Ovary (tissue), 9 donors: ENCODE measurements around the gene NAV1. TPM values are rescaled to one million over a fixed set of nuclear protein-coding genes. Genes with fewer than 3 reads are reported as not detected.

ENCODE experiments used
- DNase-seq, 5 donors: peaks; one replicate each; pipeline ENCODE4 v3.0.0-alpha.2; 2019 to 2020
- H3K27ac ChIP-seq, 2 donors: fragments of 200-600 bp; one replicate each; pipeline versions ENCODE4 v1.5.1 to v1.8.0; 2019 to 2022
- H3K27me3 ChIP-seq: fragments of 200-600 bp; one replicate; pipeline ENCODE4 v1.8.0; 2022
- H3K36me3 ChIP-seq: fragments of 200-600 bp; sonication (generic); one replicate; pipeline ENCODE4 v1.5.1; 2019
- H3K4me1 ChIP-seq: one replicate; pipeline ENCODE4 v1.8.1; 2013; ENCODE audit warnings: mild to moderate bottlenecking, moderate library complexity; ENCODE audit not compliant: insufficient read depth
- H3K4me3 ChIP-seq: fragments of 200-600 bp; sonication (generic); one replicate; pipeline ENCODE4 v1.5.1; 2017
- H3K9me3 ChIP-seq, 2 donors: fragments of 200-600 bp in 1 of 2; sonication (generic) in 1 of 2; one replicate each; pipeline versions ENCODE4 v1.5.1 to v1.8.1; 2013 to 2019; ENCODE audit warnings: mild to moderate bottlenecking in 1 of 2, moderate library complexity in 1 of 2
- EP300 ChIP-seq: sonication (generic); formaldehyde crosslinking; IDR thresholded peaks from one replicate; pipeline ENCODE4 v1.6.1; 2017; ENCODE audit warnings: antibody characterized with exemption
- POLR2A ChIP-seq: fragments of 450-650 bp; IDR thresholded peaks from one replicate; pipeline ENCODE4 v1.6.1; 2017; ENCODE audit warnings: antibody characterized with exemption, mild to moderate bottlenecking, moderate library complexity
- WGBS, 3 donors: extraction: QIAGEN DNeasy Blood & Tissue Kit in 1 of 3; methylation state at CpG; one replicate each; pipeline versions ENCODE4 v1.1.5 to v1.1.7; 2013 to 2017; 5-methylcytosine and 5-hydroxymethylcytosine counted together
- intact Hi-C, 4 donors: fragments of 100-400 bp; cut with DNase I; formaldehyde crosslinking; loops; one replicate each; pipeline versions ENCODE4 v1.11.0 to v1.15.1; 2022 to 2023
- polyA plus RNA-seq, 2 donors: library from polyadenylated mRNA; stranded (reverse); fragments of 200-250 nt in 1 of 2; fragments of 350-450 nt in 1 of 2; fragmentation: Illumina TruSeq in 1 of 2; extraction: RNeasy Lipid Tissue Mini Kit (QIAGEN cat#74804) in 1 of 2; gene quantifications; one replicate each; pipeline ENCODE4 v1.2.3, GENCODE V29; 2013 to 2014
- total RNA-seq, 7 donors: library from RNA; depleted of rRNA in 2 of 7; stranded (reverse); fragments of >200 nt in 2 of 7; fragmentation: NEBNext Ultra II Directional in 3 of 7; extraction: Animal tissue kit (Norgen Biotek cat#: 25700) in 3 of 7; gene quantifications; one replicate each; pipeline versions ENCODE4 v1.1.0 to v1.2.4, GENCODE V29; 2016 to 2023
- TF ChIP-seq, protein P1 (sequence below), 3 donors: fragments of 450-650 bp in 2 of 3; fragments of 200-600 bp in 1 of 3; IDR thresholded peaks; one replicate each; pipeline versions ENCODE4 v1.5.1 to v1.8.0; 2016 to 2022; ENCODE audit warnings: antibody characterized with exemption in 3 of 3, mild to moderate bottlenecking in 1 of 3
- donor health status: DM: no; HTN: no; CAD: no; lungs with moderate emphysema.
- donor health status: DM: no; HTN: no; CAD: no.
- donor health status: Bipolar disorder and iron deficiency.
- donor health status: DM: yes; HTN: yes; CAD: no.
- donor health status: DM: no; HTN: no; CAD: no.
- donor health status: DM: yes; HTN: yes; CAD: no.

NAV1 gene
- total and polyA plus RNA-seq, 9 donors = 3.4 to 19.6 (median 11.3) TPM

DNA sequence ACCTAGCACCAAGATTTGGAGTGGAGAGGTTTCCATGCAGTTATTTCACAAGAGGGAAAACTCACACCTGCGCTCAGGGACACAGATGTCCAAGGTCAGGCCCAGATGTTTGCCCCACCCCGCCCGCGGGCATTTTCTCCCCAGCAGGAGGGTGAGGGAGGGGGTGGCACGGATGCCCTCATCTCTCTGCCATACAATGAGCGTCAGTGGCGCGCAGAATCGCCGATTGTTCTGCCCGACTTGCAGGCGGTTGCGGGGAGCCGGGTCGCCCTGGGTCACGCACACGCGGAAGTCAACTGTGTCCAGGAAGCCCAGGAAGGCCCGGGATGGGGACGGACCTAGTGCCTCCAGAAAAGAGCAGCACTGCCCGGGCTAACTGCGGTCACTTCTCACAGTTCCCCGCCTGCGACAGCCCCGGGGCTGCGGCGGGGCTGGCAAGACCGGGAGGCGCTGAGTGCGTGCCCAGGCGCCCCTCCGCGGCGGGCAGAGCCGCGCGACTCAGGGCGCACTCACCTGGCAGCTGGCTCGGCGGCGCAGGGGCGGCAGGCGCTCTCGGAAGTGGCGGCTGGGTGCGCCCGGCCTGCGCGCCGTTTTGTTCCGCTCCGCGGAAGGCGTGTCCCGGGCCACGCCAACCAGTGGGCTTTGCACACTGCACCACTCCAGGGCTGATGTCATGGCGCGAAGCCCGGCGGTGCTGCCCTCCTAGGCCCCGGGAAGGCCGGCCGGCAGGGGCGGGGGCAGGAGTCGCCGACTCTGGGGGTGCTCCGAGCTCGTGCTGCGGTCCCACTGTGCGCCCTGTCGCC is 32.2 kb upstream of the NAV1 start, which contains the start of gene CSRP1:
CSRP1 (minus strand) TSS at position 567 of the 803 bp plus-strand sequence. CDS start 10,820 bp downstream, outside the sequence.
- Histone ChIP-seq H3K4me1 (peaks cover 22% of the 10 kb centered on the region), H3K4me3 (peak within 1 kb of the TSS; percentile 95), H3K27ac (peak within 1 kb of the TSS; percentile 90 to 95), H3K9me3 (no peaks in the 10 kb centered on the region), H3K36me3 (no peaks in the 10 kb centered on the region), H3K27me3 (no peaks in the 10 kb centered on the region)
- 0 to 1% (median 0%) methylated on average over 49 to 71 of the region's 71 CpGs for WGBS, 3 donors
- TF ChIP-seq, protein P1, sequence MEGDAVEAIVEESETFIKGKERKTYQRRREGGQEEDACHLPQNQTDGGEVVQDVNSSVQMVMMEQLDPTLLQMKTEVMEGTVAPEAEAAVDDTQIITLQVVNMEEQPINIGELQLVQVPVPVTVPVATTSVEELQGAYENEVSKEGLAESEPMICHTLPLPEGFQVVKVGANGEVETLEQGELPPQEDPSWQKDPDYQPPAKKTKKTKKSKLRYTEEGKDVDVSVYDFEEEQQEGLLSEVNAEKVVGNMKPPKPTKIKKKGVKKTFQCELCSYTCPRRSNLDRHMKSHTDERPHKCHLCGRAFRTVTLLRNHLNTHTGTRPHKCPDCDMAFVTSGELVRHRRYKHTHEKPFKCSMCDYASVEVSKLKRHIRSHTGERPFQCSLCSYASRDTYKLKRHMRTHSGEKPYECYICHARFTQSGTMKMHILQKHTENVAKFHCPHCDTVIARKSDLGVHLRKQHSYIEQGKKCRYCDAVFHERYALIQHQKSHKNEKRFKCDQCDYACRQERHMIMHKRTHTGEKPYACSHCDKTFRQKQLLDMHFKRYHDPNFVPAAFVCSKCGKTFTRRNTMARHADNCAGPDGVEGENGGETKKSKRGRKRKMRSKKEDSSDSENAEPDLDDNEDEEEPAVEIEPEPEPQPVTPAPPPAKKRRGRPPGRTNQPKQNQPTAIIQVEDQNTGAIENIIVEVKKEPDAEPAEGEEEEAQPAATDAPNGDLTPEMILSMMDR (IDR thresholded peaks at IDR 0.05) = peak in 2 of 3 donors; percentile 12 to 14
- TF ChIP-seq EP300 (no peak), POLR2A (peak; percentile 86)
- intact Hi-C loops = no loop called here
- DNase-seq = peak; percentile 88 to 94 (median 92)

- Histone ChIP-seq H3K27me3 (no peaks in the 10 kb centered on the region), H3K9me3 (no peaks in the 10 kb centered on the region), H3K4me1 (peaks cover 18% of the 10 kb centered on the region), H3K4me3 (peak overlapping the region; percentile 95), H3K36me3 (no peaks in the 10 kb centered on the region), H3K27ac (peak overlapping the region; percentile 90 to 95)
- TF ChIP-seq, protein P1 (IDR thresholded peaks at IDR 0.05) = no peak
- 13 to 15% (median 13%) methylated on average over 11 of the region's 11 CpGs for WGBS, 3 donors
- intact Hi-C loops = no loop called here
- DNase-seq = no peak
Observed at GRCh38 chr1:201507360-201507675, 31.6 kb upstream of the NAV1 start.

- no peak overlapping the region for H3K27ac ChIP-seq
- intact Hi-C loops = no loop called here
- H3K4me3 ChIP-seq = no peak overlapping the region
- H3K36me3 ChIP-seq = no peaks in the 10 kb centered on the region
- 83 to 97% (median 94%) methylated on average over 2 of the region's 2 CpGs for WGBS, 3 donors
- H3K4me1 ChIP-seq = peaks cover 12% of the 10 kb centered on the region
- no peaks in the 10 kb centered on the region for H3K9me3 ChIP-seq
- TF ChIP-seq, protein P1 (IDR thresholded peaks at IDR 0.05) = no peak
- TF ChIP-seq POLR2A (no peak), EP300 (no peak)
- no peak for DNase-seq
- H3K27me3 ChIP-seq = no peaks in the 10 kb centered on the region
Observed at GRCh38 chr1:201508809-201509208, 30.1 kb upstream of the NAV1 start.

DNA sequence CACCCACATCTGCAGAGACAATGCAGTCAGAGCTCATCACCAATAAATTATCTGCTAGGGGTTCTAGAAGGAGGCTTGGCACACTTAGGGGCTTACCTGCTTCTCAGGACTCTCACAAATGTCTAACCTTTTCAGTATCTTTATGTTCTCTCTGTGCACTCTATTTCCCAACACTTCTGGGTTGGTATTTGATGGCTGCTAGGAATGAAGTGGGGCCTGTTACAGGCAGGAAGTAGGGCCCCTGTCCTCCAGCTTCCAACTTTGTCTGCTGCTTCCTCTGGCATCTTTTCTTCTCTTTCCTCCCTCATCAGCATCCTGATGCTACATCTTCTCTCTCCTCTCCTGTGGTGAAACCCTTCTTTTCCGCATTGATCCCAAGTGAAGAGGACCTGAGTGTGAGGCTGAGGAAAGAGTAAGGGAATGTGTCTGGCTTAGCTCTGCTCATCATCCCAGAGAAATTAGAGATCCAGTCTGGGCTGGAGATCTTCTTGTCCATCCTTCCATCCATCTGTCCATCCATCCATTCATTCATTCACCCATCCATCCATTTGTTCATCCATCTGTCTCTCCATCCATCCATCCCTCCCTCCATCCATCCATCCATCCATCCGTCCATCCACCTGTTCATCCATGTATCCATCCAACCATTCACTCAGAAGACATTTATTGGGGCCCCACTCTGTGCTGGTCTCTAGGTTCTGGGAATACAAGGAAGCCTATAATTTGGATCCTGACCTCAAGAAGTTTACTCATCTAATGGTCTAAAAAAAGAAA is 29.1 kb upstream of the NAV1 start:
- Histone ChIP-seq H3K27ac (no peak overlapping the region), H3K4me3 (no peak overlapping the region), H3K27me3 (no peaks in the 10 kb centered on the region), H3K36me3 (no peaks in the 10 kb centered on the region), H3K4me1 (peaks cover 7% of the 10 kb centered on the region), H3K9me3 (no peaks in the 10 kb centered on the region)
- TF ChIP-seq EP300 (no peak), POLR2A (no peak)
- TF ChIP-seq, protein P1 (IDR thresholded peaks at IDR 0.05) = no peak
- 89 to 99% (median 98%) methylated on average over 2 of the region's 2 CpGs for WGBS, 3 donors
- intact Hi-C loops = loop anchor here in 2 of 4 donors (10.0 kb wide), 2 partner anchors 45 to 65 kb away; partner anchors contain the start of gene PHLDA3 (in 1 of the 2)
- no peak for DNase-seq
